GM19035 (cell line): ENCODE results near the gene CDCA7L.
A peak's percentile ranks its signal among the peaks of the same experiment; 100 is the strongest.
"Not testable (repeated sequence)": the region's sequence is repeated elsewhere in the genome, so short reads cannot be mapped to it uniquely, and the experiment has no call there.

Experiments
- ATAC-seq: cut with Tn5 transposase; IDR thresholded peaks from one replicate; pipeline ENCODE4 v1.9.1; 2021; ENCODE audit not compliant: unreplicated experiment

The CDCA7L gene

GRCh38 chr7:21944616-21945453 lies 864 bp downstream of the CDCA7L start:
- no peak for ATAC-seq

- no peak for ATAC-seq
Measured at GRCh38 chr7:21943436-21943835, 2.3 kb downstream of the CDCA7L start.

GRCh38 chr7:21942955-21943354 lies 2.7 kb downstream of the CDCA7L start:
- no peak for ATAC-seq

DNA sequence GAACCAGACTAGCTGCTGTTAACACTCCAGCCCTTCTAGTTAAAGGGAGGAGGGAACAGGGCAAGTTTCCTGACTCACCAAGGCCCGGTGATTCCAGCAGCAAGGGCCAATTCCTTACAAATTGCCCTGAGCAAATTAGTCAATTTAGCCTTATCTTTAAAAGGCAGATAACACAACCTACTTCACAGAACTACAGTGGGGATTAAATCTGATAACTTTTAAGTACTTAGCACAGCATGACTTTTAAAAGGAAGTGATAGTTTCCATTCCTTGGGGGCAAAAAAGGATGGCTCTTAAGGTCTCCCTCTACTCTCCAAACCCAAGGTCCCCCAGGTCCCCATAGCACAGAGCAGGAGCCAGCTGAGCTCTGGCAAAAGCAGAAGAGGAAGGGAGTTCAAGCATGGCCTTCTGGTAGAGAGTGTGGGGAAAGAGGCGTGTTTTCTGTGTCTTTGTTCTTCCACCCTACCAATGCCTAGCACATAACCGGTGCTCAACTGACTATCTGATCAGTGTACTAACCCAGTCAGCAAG lies 4.0 kb downstream of the CDCA7L start:
- ATAC-seq: no peak

GRCh38 chr7:21939858-21940372 lies 5.8 kb downstream of the CDCA7L start:
- no peak for ATAC-seq

DNA sequence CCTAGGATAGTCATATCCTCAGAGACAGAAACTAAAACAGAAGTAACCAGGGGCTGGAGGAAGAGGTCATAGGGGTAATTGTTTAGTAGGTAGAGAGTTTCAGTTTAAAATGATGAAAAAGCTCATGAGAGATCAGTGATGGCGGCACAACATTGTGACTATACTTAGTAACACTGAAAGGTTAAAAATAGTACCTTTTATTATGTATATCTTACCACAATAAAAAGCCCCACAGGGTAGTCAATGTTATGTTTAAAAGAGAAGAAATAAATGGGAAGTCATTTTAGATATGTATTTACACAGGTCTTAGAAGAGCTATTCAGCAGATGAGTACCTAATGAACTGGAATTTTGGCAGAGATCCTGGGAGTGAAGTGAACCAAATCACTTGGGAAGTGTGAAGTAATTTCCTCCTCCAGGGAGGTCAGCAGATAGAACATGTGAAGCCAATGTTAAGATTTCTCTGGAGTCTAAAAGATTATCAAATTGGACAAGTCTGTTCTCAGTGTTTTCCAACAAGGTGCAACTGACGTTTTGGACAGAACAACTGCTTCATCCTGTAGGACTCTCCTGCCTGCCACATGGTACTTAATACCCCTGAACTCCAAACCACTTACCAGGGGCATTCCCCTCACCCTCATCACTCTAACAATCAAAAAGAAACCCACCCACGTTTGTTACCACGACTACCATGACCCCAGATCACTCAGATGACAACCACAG lies 6.4 kb downstream of the CDCA7L start:
- peak; percentile 75 for ATAC-seq

DNA sequence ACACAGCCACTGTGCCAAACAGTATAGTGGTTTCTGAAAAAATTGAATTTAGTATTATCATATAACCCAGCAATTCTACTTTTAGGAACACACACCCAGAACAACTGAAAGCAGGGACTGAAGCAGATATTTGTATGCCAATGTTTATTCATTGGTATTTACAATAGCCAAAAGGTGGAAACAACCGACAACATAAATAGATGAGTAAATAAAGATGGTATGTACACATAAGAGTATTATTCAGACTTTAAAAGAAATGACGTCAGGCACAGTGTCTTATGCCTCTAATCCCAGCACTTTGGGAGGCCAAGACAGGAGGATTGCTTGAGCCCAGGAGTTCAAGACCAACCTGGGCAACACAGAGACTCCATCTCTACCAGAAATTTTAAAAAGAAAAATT lies 7.2 kb downstream of the CDCA7L start:
- ATAC-seq: no peak

DNA sequence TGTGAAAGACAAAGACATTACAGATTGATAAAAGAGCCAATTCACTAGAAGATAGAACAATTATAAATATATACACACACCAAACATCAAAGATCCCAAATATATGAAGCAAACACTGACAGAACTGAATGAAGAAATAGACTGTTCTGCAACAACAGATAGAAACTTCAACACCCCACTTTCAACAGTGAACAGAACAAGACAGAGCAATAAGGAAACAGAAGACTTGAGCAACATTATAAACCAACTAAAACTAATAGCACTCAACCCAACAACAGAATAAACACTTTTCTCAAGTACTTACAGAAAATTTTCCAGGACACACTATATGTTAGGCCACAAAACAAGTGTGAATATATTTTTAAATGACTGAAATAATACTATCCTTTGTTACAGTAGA lies 10.9 kb downstream of the CDCA7L start:
- ATAC-seq: no peak

DNA sequence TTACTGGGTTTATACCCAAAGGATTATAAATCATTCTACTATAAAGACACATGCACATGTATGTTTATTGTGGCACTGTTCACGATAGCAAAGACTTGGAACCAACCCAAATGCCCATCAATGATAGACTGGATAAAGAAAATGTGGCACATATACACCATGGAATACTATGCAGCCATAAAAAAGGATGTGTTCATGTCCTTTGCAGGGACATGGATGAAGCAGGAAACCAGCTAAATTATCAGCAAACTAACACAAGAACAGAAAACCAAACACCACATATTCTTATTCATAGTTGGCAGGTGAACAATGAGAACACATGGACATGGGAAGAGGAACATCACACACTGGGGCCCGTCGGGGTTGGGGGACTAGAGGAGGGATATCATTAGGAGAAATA lies 12.4 kb downstream of the CDCA7L start:
- ATAC-seq: not testable (repeated sequence)

GRCh38 chr7:21927693-21928092 lies 18.0 kb downstream of the CDCA7L start:
- ATAC-seq: no peak

GRCh38 chr7:21926448-21926847 lies 19.3 kb downstream of the CDCA7L start:
- ATAC-seq: no peak

GRCh38 chr7:21923658-21924057 lies 22.0 kb downstream of the CDCA7L start:
- no peak for ATAC-seq

DNA sequence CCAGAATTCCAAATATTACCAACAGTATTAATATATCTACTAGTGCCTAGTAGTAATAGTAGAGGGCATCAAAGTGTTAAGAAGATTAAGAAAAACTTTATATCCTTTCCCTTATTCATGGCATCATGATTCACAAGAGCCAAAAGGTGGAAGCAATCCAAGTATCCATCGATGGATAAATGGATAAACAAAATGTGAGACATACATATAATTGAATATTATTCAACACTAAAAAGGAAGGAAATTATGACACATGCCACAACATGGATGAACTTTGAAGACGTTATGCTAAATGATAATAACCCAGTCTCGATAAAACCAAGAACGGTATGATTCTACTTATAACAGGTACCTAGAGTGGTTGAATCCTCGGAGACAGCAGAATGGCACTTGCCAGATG lies 23.1 kb downstream of the CDCA7L start:
- ATAC-seq: no peak

DNA sequence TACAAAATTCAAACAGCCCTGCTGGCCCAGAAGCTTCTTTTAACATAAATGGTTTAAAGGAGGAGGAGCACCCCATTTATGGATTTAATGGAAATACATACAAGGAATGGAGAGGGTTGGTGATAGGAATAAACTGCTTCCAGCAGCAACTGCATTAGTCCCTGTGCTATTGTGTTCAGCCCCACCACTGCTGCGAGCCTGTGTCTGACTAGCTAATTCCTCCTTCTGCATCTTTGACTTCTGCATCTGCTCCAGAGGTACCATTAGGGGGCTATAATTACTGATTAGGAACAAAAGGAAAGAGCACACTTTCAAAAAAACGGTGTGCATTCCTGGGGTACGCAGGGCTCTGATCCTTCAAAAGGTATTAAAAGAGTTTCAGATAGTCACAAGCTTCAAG lies 24.8 kb downstream of the CDCA7L start:
- ATAC-seq: no peak

DNA sequence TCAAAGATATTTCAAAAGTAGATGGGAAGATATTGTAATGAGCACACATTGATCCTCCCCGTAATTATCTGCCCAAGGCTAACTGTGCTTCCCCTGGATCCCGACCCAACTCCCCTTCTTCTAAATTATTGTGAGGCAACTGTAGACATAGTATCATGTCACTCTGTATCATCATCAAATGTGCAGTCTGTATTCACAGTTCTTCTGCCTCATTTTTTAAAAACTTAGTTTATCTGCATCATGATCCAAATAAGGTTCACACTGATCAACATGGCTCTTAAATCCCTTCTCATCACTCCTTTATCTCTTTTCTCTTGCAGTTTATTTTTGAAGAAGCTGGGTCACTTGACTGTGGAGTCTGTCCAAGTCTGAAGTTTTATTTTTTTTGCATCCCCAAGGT lies 27.5 kb downstream of the CDCA7L start:
- ATAC-seq: no peak

DNA sequence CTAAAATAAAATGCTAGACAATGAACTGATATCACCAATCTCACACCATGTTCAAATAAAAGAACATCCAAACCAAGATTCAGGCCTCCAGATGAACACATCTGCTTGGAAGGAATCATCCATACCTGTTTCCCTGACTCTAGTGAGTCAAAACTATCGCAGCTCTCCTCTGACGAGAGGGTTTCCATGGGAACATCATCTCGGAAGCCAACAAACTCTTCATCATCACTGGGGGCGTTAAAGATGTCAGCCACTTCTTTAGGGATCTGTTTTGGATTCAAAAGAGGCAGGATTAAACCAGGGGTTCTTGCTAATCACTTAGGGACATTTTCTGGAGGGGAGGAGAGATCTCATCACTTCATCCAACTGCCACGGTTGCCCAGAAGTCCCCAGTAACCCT lies 29.1 kb downstream of the CDCA7L start:
- ATAC-seq: no peak

DNA sequence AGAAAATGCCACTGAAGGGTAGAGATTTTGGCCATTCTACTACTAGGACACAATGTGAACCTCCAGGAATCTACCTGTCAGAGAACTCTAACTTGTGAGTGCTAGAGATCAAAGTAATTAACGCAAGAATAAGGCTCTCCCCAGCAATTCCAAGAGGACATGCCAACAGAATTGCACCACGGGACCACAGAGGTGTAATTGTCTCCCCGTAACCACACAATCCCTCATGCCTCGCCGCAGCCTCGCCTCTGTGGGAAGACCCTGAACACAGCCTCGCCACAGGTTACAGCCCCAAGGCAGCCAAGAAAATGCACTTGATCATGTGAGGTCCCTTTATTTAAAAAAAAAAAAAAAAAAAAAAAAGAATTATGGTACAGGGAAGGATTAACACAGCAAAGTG lies 29.5 kb downstream of the CDCA7L start:
- ATAC-seq: no peak

GRCh38 chr7:21915140-21915539 lies 30.6 kb downstream of the CDCA7L start:
- no peak for ATAC-seq

- no peak for ATAC-seq
Measured at GRCh38 chr7:21914671-21915070, 31.0 kb downstream of the CDCA7L start.

DNA sequence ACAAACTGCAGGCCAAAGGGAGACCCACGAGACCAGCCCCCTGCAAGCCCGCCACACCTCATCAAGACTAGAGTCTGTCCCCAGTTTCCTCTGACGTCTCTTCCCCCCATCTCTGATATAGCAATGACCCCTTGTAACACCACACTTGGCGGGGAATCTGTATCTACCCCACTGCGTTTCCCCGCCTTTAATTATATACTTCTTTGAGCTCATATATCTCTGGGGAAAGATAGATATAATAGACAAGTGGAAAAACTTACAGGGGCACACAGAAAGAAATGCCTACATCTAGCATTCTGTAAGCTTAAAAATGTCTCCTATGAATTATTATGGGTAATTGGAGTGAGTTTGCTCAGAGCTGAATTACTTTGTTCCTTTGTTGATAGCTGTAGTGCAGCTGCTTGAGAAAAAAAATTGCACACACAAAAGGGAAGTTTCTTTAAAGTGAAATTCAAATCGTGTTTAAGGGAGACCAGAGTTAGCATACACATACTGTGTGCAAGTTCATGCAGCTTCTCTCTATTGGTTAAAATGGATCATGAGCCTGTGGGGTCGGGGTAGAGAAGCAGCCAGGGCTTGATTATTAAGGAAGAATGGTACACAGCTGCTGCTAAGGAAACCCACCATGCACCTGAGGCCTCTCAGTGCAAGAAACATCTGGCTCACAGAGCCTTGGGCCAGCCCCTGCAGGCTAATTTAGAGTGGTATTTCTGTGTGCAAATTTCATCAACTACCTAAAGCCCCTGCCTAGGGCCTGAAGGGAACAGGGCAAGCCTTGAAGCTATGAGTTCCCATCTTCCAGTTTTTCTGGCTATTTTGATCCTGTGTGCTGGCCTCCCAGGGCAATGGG lies 32.5 kb downstream of the CDCA7L start:
- no peak for ATAC-seq

DNA sequence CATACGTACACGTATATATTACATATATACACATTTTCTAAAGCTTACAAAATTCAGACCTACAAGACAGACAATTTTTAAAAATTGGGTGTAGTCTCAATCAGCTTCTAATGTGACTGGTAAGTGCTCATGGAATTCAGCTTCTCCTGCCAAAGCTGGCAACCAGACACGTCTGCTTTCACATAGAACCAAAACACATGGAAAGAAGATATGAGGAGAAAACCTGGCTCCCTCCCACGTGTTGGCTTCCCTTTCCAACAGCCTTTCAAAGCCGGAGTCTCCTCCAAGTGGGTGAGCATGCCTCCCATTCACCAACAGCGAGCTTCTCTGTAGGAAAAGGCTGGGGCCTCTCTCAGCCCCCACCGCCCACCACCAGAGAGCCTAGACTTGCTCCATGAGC lies 33.4 kb downstream of the CDCA7L start:
- ATAC-seq: no peak
